ENCODE results near the gene SYNJ2. TPM values are rescaled to one million over a fixed set of nuclear protein-coding genes. Genes with fewer than 3 reads are reported as not detected.

Gene SYNJ2
- total RNA-seq, 2 experiments from 2014 or later, result 34.6 to 38.0 TPM

- intact Hi-C loops (cut with DNase I, micrococcal nuclease), result loop anchor here (2.0 to 10.0 kb wide), 4 partner anchors 43 to 756 kb away; partner anchors contain the start of gene SYNJ2 (in 1 of the 2)
Observed at GRCh38 chr6:158070513-158070912, 88.8 kb downstream of the SYNJ2 start.

GRCh38 chr6:158071121-158072082 is 89.7 kb downstream of the SYNJ2 start:
- no peaks in the 10 kb centered on the region for H3K27me3 Mint-ChIP-seq
- no peak for DNase-seq
- H3K4me1 Mint-ChIP-seq (ENCODE audit: low read depth), result peaks cover 6% of the 10 kb centered on the region
- ATAC-seq (ENCODE audit: poor library complexity), result no peak
- intact Hi-C loops (cut with DNase I, micrococcal nuclease), result loop anchor here (1.0 to 10.0 kb wide), 7 partner anchors 44 to 757 kb away; partner anchors contain the start of gene SYNJ2 (in 2 of the 2)
- no peak for TF ChIP-seq CTCF (IDR thresholded peaks at IDR 0.05)
- Histone ChIP-seq H3K9me3 (ENCODE audit: control insufficient read depth in 1 of 2, insufficient read depth in 1 of 2, low read length in 2 of 2) (no peaks in the 10 kb centered on the region), H3K4me1 (ENCODE audit: insufficient read depth, low read length) (peaks cover 17% of the 10 kb centered on the region), H3K27ac (ENCODE audit: low read depth in 1 of 2, low read length in 2 of 2) (no peak overlapping the region), H3K36me3 (ENCODE audit: insufficient read depth, low read length) (peaks cover 47% of the 10 kb centered on the region), H3K4me3 (ENCODE audit: low read length) (no peak overlapping the region), H3K27me3 (ENCODE audit: control insufficient read depth in 1 of 2, insufficient read depth in 2 of 2, low read length in 2 of 2) (no peaks in the 10 kb centered on the region)
- peaks cover 81% of the 10 kb centered on the region for H3K36me3 Mint-ChIP-seq (ENCODE audit: low read depth)
- H3K9me3 Mint-ChIP-seq, result no peaks in the 10 kb centered on the region
- no peak overlapping the region for H3K4me3 Mint-ChIP-seq
- POLR2A ChIA-PET, result interaction anchor here (1.0 to 2.4 kb wide), 2 partner anchors 11 to 88 kb away, joined by 3 to 4 read pairs; no protein-coding TSS in a partner anchor
- H3K27ac Mint-ChIP-seq, result no peak overlapping the region
- CTCF ChIA-PET, result interaction anchor here (0.6 to 2.6 kb wide), 9 partner anchors 11 to 145 kb away, joined by 3 to 13 read pairs (median 3); no protein-coding TSS in a partner anchor

More at GRCh38 chr6:158070513-158070912, 88.8 kb downstream of the SYNJ2 start:
- POLR2A ChIA-PET, result interaction anchor here (1.0 to 2.4 kb wide), 2 partner anchors 10 to 88 kb away, joined by 3 to 4 read pairs; no protein-coding TSS in a partner anchor
- H3K9me3 Mint-ChIP-seq, result no peaks in the 10 kb centered on the region
- Histone ChIP-seq H3K4me3 (ENCODE audit: low read length) (no peak overlapping the region), H3K4me1 (ENCODE audit: insufficient read depth, low read length) (peaks cover 17% of the 10 kb centered on the region), H3K27ac (ENCODE audit: low read depth in 1 of 2, low read length in 2 of 2) (no peak overlapping the region), H3K9me3 (ENCODE audit: control insufficient read depth in 1 of 2, insufficient read depth in 1 of 2, low read length in 2 of 2) (no peaks in the 10 kb centered on the region), H3K27me3 (ENCODE audit: control insufficient read depth in 1 of 2, insufficient read depth in 2 of 2, low read length in 2 of 2) (no peaks in the 10 kb centered on the region), H3K36me3 (ENCODE audit: insufficient read depth, low read length) (peaks cover 46% of the 10 kb centered on the region)
- no peak for DNase-seq
- no peak overlapping the region for H3K4me3 Mint-ChIP-seq
- no peaks in the 10 kb centered on the region for H3K27me3 Mint-ChIP-seq
- H3K4me1 Mint-ChIP-seq (ENCODE audit: low read depth), result peaks cover 6% of the 10 kb centered on the region
- peaks cover 81% of the 10 kb centered on the region for H3K36me3 Mint-ChIP-seq (ENCODE audit: low read depth)
- no peak overlapping the region for H3K27ac Mint-ChIP-seq
- no peak for TF ChIP-seq CTCF (IDR thresholded peaks at IDR 0.05)
- CTCF ChIA-PET, result interaction anchor here (1.3 kb wide), 1 partner anchor 44 kb away, joined by 5 read pairs; no protein-coding TSS in a partner anchor
- no peak for ATAC-seq (ENCODE audit: poor library complexity)

GRCh38 chr6:158072083-158072721 is 90.5 kb downstream of the SYNJ2 start:
- Histone ChIP-seq H3K4me3 (ENCODE audit: low read length) (no peak overlapping the region), H3K4me1 (ENCODE audit: insufficient read depth, low read length) (peaks cover 17% of the 10 kb centered on the region), H3K27ac (ENCODE audit: low read depth in 1 of 2, low read length in 2 of 2) (no peak overlapping the region), H3K9me3 (ENCODE audit: control insufficient read depth in 1 of 2, insufficient read depth in 1 of 2, low read length in 2 of 2) (no peaks in the 10 kb centered on the region), H3K36me3 (ENCODE audit: insufficient read depth, low read length) (peaks cover 48% of the 10 kb centered on the region), H3K27me3 (ENCODE audit: control insufficient read depth in 1 of 2, insufficient read depth in 2 of 2, low read length in 2 of 2) (no peaks in the 10 kb centered on the region)
- TF ChIP-seq CTCF (IDR thresholded peaks at IDR 0.05), result peak; percentile 80
- intact Hi-C loops (cut with DNase I, micrococcal nuclease), result loop anchor here (1.0 to 10.0 kb wide), 7 partner anchors 45 to 757 kb away; partner anchors contain the start of gene SYNJ2 (in 1 of the 2)
- peaks cover 6% of the 10 kb centered on the region for H3K4me1 Mint-ChIP-seq (ENCODE audit: low read depth)
- ATAC-seq (ENCODE audit: poor library complexity), result peak; percentile 67
- ChIA-PET POLR2A (interaction anchor here (1.3 to 2.4 kb wide), 2 partner anchors 46 to 89 kb away, joined by 4 to 9 read pairs; no protein-coding TSS in a partner anchor), CTCF (interaction anchor here (0.6 to 2.6 kb wide), 9 partner anchors 11 to 758 kb away, joined by 3 to 13 read pairs (median 3); no protein-coding TSS in a partner anchor)
- no peak overlapping the region for H3K4me3 Mint-ChIP-seq
- H3K27ac Mint-ChIP-seq, result no peak overlapping the region
- DNase-seq, result peak; percentile 44 to 81 (median 62)
- peaks cover 81% of the 10 kb centered on the region for H3K36me3 Mint-ChIP-seq (ENCODE audit: low read depth)
- H3K9me3 Mint-ChIP-seq, result no peaks in the 10 kb centered on the region
- H3K27me3 Mint-ChIP-seq, result no peaks in the 10 kb centered on the region

Measured in CD4-positive, alpha-beta T cell (primary cell).